Measurements from ENCODE around the gene TNFSF4. TPM values are rescaled to one million over a fixed set of nuclear protein-coding genes. Genes with fewer than 3 reads are reported as not detected.

TNFSF4 gene
- total and polyA plus RNA-seq, 5 donors = 0.99 to 2.3 (median 1.5) TPM

GRCh38 chr1:173137107-173137706, 69.9 kb downstream of the TNFSF4 start:
- WGBS = 83% methylated on average over 2 of the region's 2 CpGs
- DNase-seq (no peak), ATAC-seq (no peak)
- intact Hi-C loops (cut with DNase I) = no loop called here
- Histone ChIP-seq H3K4me3 (ENCODE audit: low read length) (no peak overlapping the region), H3K4me1 (ENCODE audit: control insufficient read depth, insufficient read depth, low read length) (no peaks in the 10 kb centered on the region), H3K27ac (ENCODE audit: low read length) (no peak overlapping the region), H3K27me3 (ENCODE audit: control insufficient read depth, insufficient read depth) (no peaks in the 10 kb centered on the region), H3K9me3 (ENCODE audit: control insufficient read depth, low read length) (no peaks in the 10 kb centered on the region)

- H3K27me3 ChIP-seq (ENCODE audit: control insufficient read depth, insufficient read depth) = no peaks in the 10 kb centered on the region
- no peaks in the 10 kb centered on the region for H3K9me3 ChIP-seq (ENCODE audit: control insufficient read depth, low read length)
- intact Hi-C loops (cut with DNase I) = no loop called here
- no peaks in the 10 kb centered on the region for H3K4me1 ChIP-seq (ENCODE audit: control insufficient read depth, insufficient read depth, low read length)
- H3K4me3 ChIP-seq (ENCODE audit: low read length) = no peak overlapping the region
- ATAC-seq (no peak), DNase-seq (no peak)
- H3K27ac ChIP-seq (ENCODE audit: low read length) = no peak overlapping the region
- 72% methylated on average over 5 of the region's 5 CpGs for WGBS
These were observed 72.3 kb downstream of the TNFSF4 start for GRCh38 chr1:173134800-173135199.

- H3K4me1 ChIP-seq (ENCODE audit: control insufficient read depth, insufficient read depth, low read length) = no peaks in the 10 kb centered on the region
- no peaks in the 10 kb centered on the region for H3K9me3 ChIP-seq (ENCODE audit: control insufficient read depth, low read length)
- no peak overlapping the region for H3K4me3 ChIP-seq (ENCODE audit: low read length)
- H3K27ac ChIP-seq (ENCODE audit: low read length) = no peak overlapping the region
- WGBS = 84% methylated on average over 4 of the region's 4 CpGs
- DNase-seq = no peak
- intact Hi-C loops (cut with DNase I) = no loop called here
- H3K27me3 ChIP-seq (ENCODE audit: control insufficient read depth, insufficient read depth) = no peaks in the 10 kb centered on the region
- no peak for ATAC-seq
These were observed 73.1 kb downstream of the TNFSF4 start for GRCh38 chr1:173134029-173134428.

Other genes with a start within 250 kb of the TNFSF4 start
- not detected for gene TNFSF18, start 156.4 kb downstream of the TNFSF4 start, total RNA-seq
- not detected for gene TNFSF18, start 156.4 kb downstream of the TNFSF4 start, polyA plus RNA-seq